Fibroblast of pulmonary artery (primary cell): Measurements from ENCODE around the gene MLLT3.
A peak's percentile ranks its signal among the peaks of the same experiment; 100 is the strongest.

Experiments used
- DNase-seq: peaks from one replicate; pipeline ENCODE4 v3.0.0-alpha.2; 2010; ENCODE audit warnings: low read depth
- H3K4me3 ChIP-seq: replicated peaks from 2 replicates; pipeline ENCODE4 v1.5.1; 2011; ENCODE audit warnings: low read depth, mild to moderate bottlenecking, control low read depth, low read length, moderate library complexity
- CTCF ChIP-seq: IDR thresholded peaks from 2 replicates; pipeline ENCODE4 v1.5.1; 2011; ENCODE audit warnings: mild to moderate bottlenecking, control low read depth, low read length, inconsistent platforms; ENCODE audit errors: missing control alignments

The MLLT3 gene

GRCh38 chr9:20476912-20477521 is 145.3 kb downstream of the MLLT3 start:
- DNase-seq, result peak; percentile 7
- H3K4me3 ChIP-seq, result no peak overlapping the region
- TF ChIP-seq CTCF, result no peak

GRCh38 chr9:20474496-20474895 is 147.8 kb downstream of the MLLT3 start:
- no peak for TF ChIP-seq CTCF
- H3K4me3 ChIP-seq, result no peak overlapping the region
- no peak for DNase-seq

GRCh38 chr9:20473515-20474013 is 148.7 kb downstream of the MLLT3 start:
- no peak overlapping the region for H3K4me3 ChIP-seq
- DNase-seq, result peak; percentile 5
- TF ChIP-seq CTCF, result no peak

GRCh38 chr9:20472342-20473045 is 149.8 kb downstream of the MLLT3 start:
- DNase-seq, result no peak
- TF ChIP-seq CTCF, result no peak
- H3K4me3 ChIP-seq, result no peak overlapping the region

GRCh38 chr9:20466328-20467008 is 155.8 kb downstream of the MLLT3 start:
- no peak overlapping the region for H3K4me3 ChIP-seq
- DNase-seq, result no peak
- TF ChIP-seq CTCF, result no peak

GRCh38 chr9:20464242-20464641 is 158.1 kb downstream of the MLLT3 start:
- H3K4me3 ChIP-seq, result no peak overlapping the region
- DNase-seq, result no peak
- no peak for TF ChIP-seq CTCF
